ENCODE results near the gene POLR1D. TPM values are rescaled to one million over a fixed set of nuclear protein-coding genes. Genes with fewer than 3 reads are reported as not detected.

Gene POLR1D
- total and polyA plus RNA-seq, 4 donors: 31.4 to 45.0 (median 33.6) TPM

DNA sequence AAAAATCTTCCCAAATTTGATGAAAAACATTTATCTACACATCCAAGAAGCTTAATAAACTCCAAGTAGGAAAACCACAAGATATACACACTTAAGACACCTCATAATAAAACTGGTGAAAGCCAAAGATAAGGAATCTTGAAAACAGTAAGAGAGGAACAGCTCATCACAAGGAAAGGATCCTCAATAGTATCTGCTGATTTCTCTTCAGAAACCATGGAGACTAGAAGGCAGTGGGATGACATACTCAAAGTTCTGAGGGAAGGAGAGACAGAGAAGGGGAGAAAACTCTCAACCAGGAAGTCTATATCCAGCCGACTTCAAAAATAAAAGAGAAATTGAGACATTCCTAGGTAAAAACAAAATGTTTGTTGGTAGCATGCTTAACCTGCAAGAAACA is 47.0 kb upstream of the POLR1D start:
- no peak overlapping the region for H3K4me3 ChIP-seq (ENCODE audit: low read depth in 1 of 3, low read length in 3 of 3)
- no peaks in the 10 kb centered on the region for H3K9me3 ChIP-seq (ENCODE audit: control insufficient read depth in 4 of 4, low read length in 3 of 4)
- H3K4me1 ChIP-seq (ENCODE audit: control insufficient read depth in 4 of 4, insufficient read depth in 4 of 4, low read length in 3 of 4): peaks cover 0 to 5% (median 0%) of the 10 kb centered on the region in 4 donors
- no peak overlapping the region for H3K27ac ChIP-seq (ENCODE audit: low read depth in 1 of 2, low read length in 2 of 2)
- DNase-seq (ENCODE audit: low spot score): no peak
- no peak for TF ChIP-seq FOXA1 (IDR thresholded peaks at IDR 0.05)
- no peak for TF ChIP-seq HNF4G (IDR thresholded peaks at IDR 0.05)
- no peak for TF ChIP-seq JUND (IDR thresholded peaks at IDR 0.05)
- TF ChIP-seq, protein P1, sequence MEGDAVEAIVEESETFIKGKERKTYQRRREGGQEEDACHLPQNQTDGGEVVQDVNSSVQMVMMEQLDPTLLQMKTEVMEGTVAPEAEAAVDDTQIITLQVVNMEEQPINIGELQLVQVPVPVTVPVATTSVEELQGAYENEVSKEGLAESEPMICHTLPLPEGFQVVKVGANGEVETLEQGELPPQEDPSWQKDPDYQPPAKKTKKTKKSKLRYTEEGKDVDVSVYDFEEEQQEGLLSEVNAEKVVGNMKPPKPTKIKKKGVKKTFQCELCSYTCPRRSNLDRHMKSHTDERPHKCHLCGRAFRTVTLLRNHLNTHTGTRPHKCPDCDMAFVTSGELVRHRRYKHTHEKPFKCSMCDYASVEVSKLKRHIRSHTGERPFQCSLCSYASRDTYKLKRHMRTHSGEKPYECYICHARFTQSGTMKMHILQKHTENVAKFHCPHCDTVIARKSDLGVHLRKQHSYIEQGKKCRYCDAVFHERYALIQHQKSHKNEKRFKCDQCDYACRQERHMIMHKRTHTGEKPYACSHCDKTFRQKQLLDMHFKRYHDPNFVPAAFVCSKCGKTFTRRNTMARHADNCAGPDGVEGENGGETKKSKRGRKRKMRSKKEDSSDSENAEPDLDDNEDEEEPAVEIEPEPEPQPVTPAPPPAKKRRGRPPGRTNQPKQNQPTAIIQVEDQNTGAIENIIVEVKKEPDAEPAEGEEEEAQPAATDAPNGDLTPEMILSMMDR (IDR thresholded peaks at IDR 0.05; ENCODE audit: low read depth, low read length, missing input control): no peak
- TF ChIP-seq GABPA (IDR thresholded peaks at IDR 0.05 in 1 of 2, conservative IDR thresholded peaks at IDR 0.05 in 1 of 2): no peak
- no peak for TF ChIP-seq NR2F2 (IDR thresholded peaks at IDR 0.05)
- no peak for TF ChIP-seq HNF4A (conservative IDR thresholded peaks at IDR 0.05)
- TF ChIP-seq SP1 (IDR thresholded peaks at IDR 0.05): no peak
- H3K9ac ChIP-seq (ENCODE audit: low read depth in 1 of 2, low read length in 2 of 2): no peak overlapping the region
- 100% methylated on average over 1 of the region's 1 CpG for WGBS
- H3K36me3 ChIP-seq (ENCODE audit: control insufficient read depth in 4 of 4, insufficient read depth in 3 of 4, low read depth in 1 of 4, low read length in 3 of 4): peaks cover 0 to 4% (median 1%) of the 10 kb centered on the region in 4 donors
- no peaks in the 10 kb centered on the region for H3K27me3 ChIP-seq (ENCODE audit: control insufficient read depth in 4 of 4, insufficient read depth in 4 of 4, low read length in 3 of 4)

- Histone ChIP-seq H3K27ac (ENCODE audit: low read depth in 1 of 2, low read length in 2 of 2) (no peak overlapping the region), H3K4me3 (ENCODE audit: low read depth in 1 of 3, low read length in 3 of 3) (no peak overlapping the region), H3K9me3 (ENCODE audit: control insufficient read depth in 4 of 4, low read length in 3 of 4) (no peaks in the 10 kb centered on the region), H3K27me3 (ENCODE audit: control insufficient read depth in 4 of 4, insufficient read depth in 4 of 4, low read length in 3 of 4) (no peaks in the 10 kb centered on the region), H3K36me3 (ENCODE audit: control insufficient read depth in 4 of 4, insufficient read depth in 3 of 4, low read depth in 1 of 4, low read length in 3 of 4) (peaks cover 0 to 6% (median 1%) of the 10 kb centered on the region in 4 donors), H3K9ac (ENCODE audit: low read depth in 1 of 2, low read length in 2 of 2) (no peak overlapping the region), H3K4me1 (ENCODE audit: control insufficient read depth in 4 of 4, insufficient read depth in 4 of 4, low read length in 3 of 4) (peaks cover 0 to 1% (median under 1%) of the 10 kb centered on the region in 4 donors)
- TF ChIP-seq YY1 (IDR thresholded peaks at IDR 0.05): no peak
- DNase-seq (ENCODE audit: low spot score): no peak
- 97% methylated on average over 6 of the region's 6 CpGs for WGBS
Observed at GRCh38 chr13:27578121-27579030, 43.3 kb upstream of the POLR1D start.

DNA sequence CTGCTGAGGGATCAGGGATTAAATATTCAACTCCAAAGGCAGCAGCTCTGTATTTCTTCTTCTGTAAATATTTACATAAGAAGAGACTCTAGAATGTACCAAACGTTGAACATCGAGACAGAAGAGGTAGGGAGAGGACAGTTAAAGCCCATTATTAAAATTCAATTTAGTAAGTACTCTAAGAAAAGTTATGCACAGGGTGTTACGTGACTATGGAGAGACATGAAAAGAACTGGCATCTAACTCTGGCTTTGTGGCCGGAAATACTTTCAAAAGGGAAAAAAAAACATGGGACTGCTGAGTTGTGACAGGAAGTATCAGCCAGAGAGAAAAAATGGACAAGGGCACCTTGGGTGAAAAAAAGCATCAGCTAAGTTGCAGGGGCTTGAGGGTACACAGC is 38.0 kb upstream of the POLR1D start:
- Histone ChIP-seq H3K9ac (ENCODE audit: low read depth in 1 of 2, low read length in 2 of 2) (no peak overlapping the region), H3K4me1 (ENCODE audit: control insufficient read depth in 4 of 4, insufficient read depth in 4 of 4, low read length in 3 of 4) (peaks cover 0 to 11% (median 7%) of the 10 kb centered on the region in 4 donors), H3K4me3 (ENCODE audit: low read depth in 1 of 3, low read length in 3 of 3) (no peak overlapping the region), H3K27me3 (ENCODE audit: control insufficient read depth in 4 of 4, insufficient read depth in 4 of 4, low read length in 3 of 4) (no peaks in the 10 kb centered on the region), H3K27ac (ENCODE audit: low read depth in 1 of 2, low read length in 2 of 2) (no peak overlapping the region), H3K9me3 (ENCODE audit: control insufficient read depth in 4 of 4, low read length in 3 of 4) (no peaks in the 10 kb centered on the region), H3K36me3 (ENCODE audit: control insufficient read depth in 4 of 4, insufficient read depth in 3 of 4, low read depth in 1 of 4, low read length in 3 of 4) (peaks cover 0 to 2% (median 0%) of the 10 kb centered on the region in 4 donors)
- WGBS: 34% methylated on average over 4 of the region's 4 CpGs
- DNase-seq (ENCODE audit: low spot score): no peak
- TF ChIP-seq HNF4G (IDR thresholded peaks at IDR 0.05): no peak
- TF ChIP-seq TAF1 (conservative IDR thresholded peaks at IDR 0.05): no peak
- no peak for TF ChIP-seq RXRA (IDR thresholded peaks at IDR 0.05)
- no peak for TF ChIP-seq FOXA1 (IDR thresholded peaks at IDR 0.05)
- no peak for TF ChIP-seq YY1 (IDR thresholded peaks at IDR 0.05)
- TF ChIP-seq, protein P2, sequence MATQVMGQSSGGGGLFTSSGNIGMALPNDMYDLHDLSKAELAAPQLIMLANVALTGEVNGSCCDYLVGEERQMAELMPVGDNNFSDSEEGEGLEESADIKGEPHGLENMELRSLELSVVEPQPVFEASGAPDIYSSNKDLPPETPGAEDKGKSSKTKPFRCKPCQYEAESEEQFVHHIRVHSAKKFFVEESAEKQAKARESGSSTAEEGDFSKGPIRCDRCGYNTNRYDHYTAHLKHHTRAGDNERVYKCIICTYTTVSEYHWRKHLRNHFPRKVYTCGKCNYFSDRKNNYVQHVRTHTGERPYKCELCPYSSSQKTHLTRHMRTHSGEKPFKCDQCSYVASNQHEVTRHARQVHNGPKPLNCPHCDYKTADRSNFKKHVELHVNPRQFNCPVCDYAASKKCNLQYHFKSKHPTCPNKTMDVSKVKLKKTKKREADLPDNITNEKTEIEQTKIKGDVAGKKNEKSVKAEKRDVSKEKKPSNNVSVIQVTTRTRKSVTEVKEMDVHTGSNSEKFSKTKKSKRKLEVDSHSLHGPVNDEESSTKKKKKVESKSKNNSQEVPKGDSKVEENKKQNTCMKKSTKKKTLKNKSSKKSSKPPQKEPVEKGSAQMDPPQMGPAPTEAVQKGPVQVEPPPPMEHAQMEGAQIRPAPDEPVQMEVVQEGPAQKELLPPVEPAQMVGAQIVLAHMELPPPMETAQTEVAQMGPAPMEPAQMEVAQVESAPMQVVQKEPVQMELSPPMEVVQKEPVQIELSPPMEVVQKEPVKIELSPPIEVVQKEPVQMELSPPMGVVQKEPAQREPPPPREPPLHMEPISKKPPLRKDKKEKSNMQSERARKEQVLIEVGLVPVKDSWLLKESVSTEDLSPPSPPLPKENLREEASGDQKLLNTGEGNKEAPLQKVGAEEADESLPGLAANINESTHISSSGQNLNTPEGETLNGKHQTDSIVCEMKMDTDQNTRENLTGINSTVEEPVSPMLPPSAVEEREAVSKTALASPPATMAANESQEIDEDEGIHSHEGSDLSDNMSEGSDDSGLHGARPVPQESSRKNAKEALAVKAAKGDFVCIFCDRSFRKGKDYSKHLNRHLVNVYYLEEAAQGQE (IDR thresholded peaks at IDR 0.05): no peak
- TF ChIP-seq, protein P3, sequence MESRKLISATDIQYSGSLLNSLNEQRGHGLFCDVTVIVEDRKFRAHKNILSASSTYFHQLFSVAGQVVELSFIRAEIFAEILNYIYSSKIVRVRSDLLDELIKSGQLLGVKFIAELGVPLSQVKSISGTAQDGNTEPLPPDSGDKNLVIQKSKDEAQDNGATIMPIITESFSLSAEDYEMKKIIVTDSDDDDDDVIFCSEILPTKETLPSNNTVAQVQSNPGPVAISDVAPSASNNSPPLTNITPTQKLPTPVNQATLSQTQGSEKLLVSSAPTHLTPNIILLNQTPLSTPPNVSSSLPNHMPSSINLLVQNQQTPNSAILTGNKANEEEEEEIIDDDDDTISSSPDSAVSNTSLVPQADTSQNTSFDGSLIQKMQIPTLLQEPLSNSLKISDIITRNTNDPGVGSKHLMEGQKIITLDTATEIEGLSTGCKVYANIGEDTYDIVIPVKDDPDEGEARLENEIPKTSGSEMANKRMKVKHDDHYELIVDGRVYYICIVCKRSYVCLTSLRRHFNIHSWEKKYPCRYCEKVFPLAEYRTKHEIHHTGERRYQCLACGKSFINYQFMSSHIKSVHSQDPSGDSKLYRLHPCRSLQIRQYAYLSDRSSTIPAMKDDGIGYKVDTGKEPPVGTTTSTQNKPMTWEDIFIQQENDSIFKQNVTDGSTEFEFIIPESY (IDR thresholded peaks at IDR 0.05): no peak
- TF ChIP-seq, protein P4, sequence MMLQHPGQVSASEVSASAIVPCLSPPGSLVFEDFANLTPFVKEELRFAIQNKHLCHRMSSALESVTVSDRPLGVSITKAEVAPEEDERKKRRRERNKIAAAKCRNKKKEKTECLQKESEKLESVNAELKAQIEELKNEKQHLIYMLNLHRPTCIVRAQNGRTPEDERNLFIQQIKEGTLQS (IDR thresholded peaks at IDR 0.05): no peak
- TF ChIP-seq SP1 (IDR thresholded peaks at IDR 0.05): no peak
- TF ChIP-seq RAD21 (IDR thresholded peaks at IDR 0.05): no peak
- TF ChIP-seq, protein P5, sequence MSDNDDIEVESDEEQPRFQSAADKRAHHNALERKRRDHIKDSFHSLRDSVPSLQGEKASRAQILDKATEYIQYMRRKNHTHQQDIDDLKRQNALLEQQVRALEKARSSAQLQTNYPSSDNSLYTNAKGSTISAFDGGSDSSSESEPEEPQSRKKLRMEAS (IDR thresholded peaks at IDR 0.05): no peak
- no peak for TF ChIP-seq EGR1 (IDR thresholded peaks at IDR 0.05; ENCODE audit: low read depth in 2 of 2)
- no peak for TF ChIP-seq GABPA (IDR thresholded peaks at IDR 0.05 in 1 of 2, conservative IDR thresholded peaks at IDR 0.05 in 1 of 2)
